OCI-LY3 (cell line): ENCODE measurements around the gene SLC1A5.

Experiments
- H2AFZ ChIP-seq: fragments of 200-600, 300-600 bp; shearing (Covaris generic); 2 replicates; pipeline ENCODE4 v1.6.0; 2014; ENCODE audit warnings: antibody characterized with exemption, low read depth, low read length
- H3K27ac ChIP-seq: fragments of 200-600, 300-600 bp; sonication (generic); 2 replicates; pipeline ENCODE4 v1.5.1; 2014; ENCODE audit warnings: mild to moderate bottlenecking, low read length, moderate library complexity, mixed read lengths
- H3K27me3 ChIP-seq: fragments of 200-600, 300-600 bp; sonication (generic); 2 replicates; pipeline ENCODE4 v1.6.1; 2014; ENCODE audit warnings: low read depth, low read length, mixed read lengths
- H3K36me3 ChIP-seq: fragments of 200-600, 300-600 bp; sonication (generic); replicated peaks from 2 replicates; pipeline ENCODE3; 2014; ENCODE audit warnings: low read depth, low read length, mixed read lengths
- H3K4me1 ChIP-seq: fragments of 300-600, 200-600 bp; sonication (generic); 2 replicates; pipeline ENCODE4 v1.6.1; 2014; ENCODE audit warnings: low read length, mixed read lengths
- H3K4me2 ChIP-seq: fragments of 200-600, 300-600 bp; sonication (generic); 2 replicates; pipeline ENCODE4 v1.6.1; 2014; ENCODE audit warnings: low read length, mixed read lengths
- H3K4me3 ChIP-seq: fragments of 300-600, 200-600 bp; sonication (generic); 2 replicates; pipeline ENCODE4 v1.5.1; 2014; ENCODE audit warnings: antibody characterized with exemption, mild to moderate bottlenecking, low read length, moderate library complexity
- H3K79me2 ChIP-seq: fragments of 300-600, 200-600 bp; shearing (Covaris generic); 2 replicates; pipeline ENCODE4 v1.6.1; 2014; ENCODE audit warnings: mild to moderate bottlenecking, low read length, mixed read lengths
- H3K9ac ChIP-seq: fragments of 300-600, 200-600 bp; shearing (Covaris generic); 2 replicates; pipeline ENCODE4 v1.6.0; 2014; ENCODE audit warnings: mild to moderate bottlenecking, low read length, moderate library complexity
- H3K9me3 ChIP-seq: fragments of 200-600, 300-600 bp; shearing (Covaris generic); 2 replicates; pipeline ENCODE4 v1.6.1; 2014; ENCODE audit warnings: low read length, mixed read lengths; ENCODE audit not compliant: insufficient read depth
- H4K20me1 ChIP-seq: fragments of 200-600, 300-600 bp; sonication (generic); 2 replicates; pipeline ENCODE4 v1.6.1; 2016; ENCODE audit warnings: low read length, mixed read lengths; ENCODE audit not compliant: insufficient read depth
- CTCF ChIP-seq: fragments of 200-600, 300-600 bp; sonication (generic); IDR thresholded peaks from 2 replicates; pipeline ENCODE4 v1.5.1; 2014; ENCODE audit warnings: antibody characterized with exemption, low read length, low read depth
- EZH2phosphoT487 ChIP-seq: fragments of 200-600 bp; shearing (Covaris generic); IDR thresholded peaks from 2 replicates; pipeline ENCODE4 v1.6.1; 2018; ENCODE audit warnings: antibody characterized with exemption, mixed run types, low read depth

The SLC1A5 gene

GRCh38 chr19:46739290-46739771 lies 49.1 kb downstream of the SLC1A5 start:
- H4K20me1 ChIP-seq = peaks cover 72% of the 10 kb centered on the region
- H3K27me3 ChIP-seq = no peaks in the 10 kb centered on the region
- TF ChIP-seq CTCF = no peak
- no peak for TF ChIP-seq EZH2phosphoT487
- no peak overlapping the region for H3K27ac ChIP-seq
- no peak overlapping the region for H3K4me2 ChIP-seq
- H3K36me3 ChIP-seq = peaks cover 39% of the 10 kb centered on the region
- no peak overlapping the region for H3K4me3 ChIP-seq
- H3K4me1 ChIP-seq = peaks cover 5% of the 10 kb centered on the region
- H3K79me2 ChIP-seq = peaks cover 81% of the 10 kb centered on the region
- H2AFZ ChIP-seq = no peak overlapping the region
- H3K9ac ChIP-seq = no peak overlapping the region
- H3K9me3 ChIP-seq = no peaks in the 10 kb centered on the region

- no peak overlapping the region for H3K9ac ChIP-seq
Observed at GRCh38 chr19:46737761-46738171, 50.6 kb downstream of the SLC1A5 start.

GRCh38 chr19:46737298-46737654 lies 51.1 kb downstream of the SLC1A5 start:
- no peak overlapping the region for H3K4me2 ChIP-seq
- no peak overlapping the region for H3K9ac ChIP-seq
- H3K36me3 ChIP-seq = peaks cover 56% of the 10 kb centered on the region
- H2AFZ ChIP-seq = no peak overlapping the region
- no peak overlapping the region for H3K27ac ChIP-seq
- no peaks in the 10 kb centered on the region for H3K27me3 ChIP-seq
- no peak for TF ChIP-seq CTCF
- no peak for TF ChIP-seq EZH2phosphoT487
- peaks cover 69% of the 10 kb centered on the region for H4K20me1 ChIP-seq
- H3K9me3 ChIP-seq = no peaks in the 10 kb centered on the region
- H3K79me2 ChIP-seq = peaks cover 81% of the 10 kb centered on the region
- no peaks in the 10 kb centered on the region for H3K4me1 ChIP-seq
- no peak overlapping the region for H3K4me3 ChIP-seq

More at GRCh38 chr19:46737761-46738171, 50.6 kb downstream of the SLC1A5 start:
- TF ChIP-seq EZH2phosphoT487 = no peak
- TF ChIP-seq CTCF = no peak
- H4K20me1 ChIP-seq = peaks cover 73% of the 10 kb centered on the region
- H3K4me1 ChIP-seq = no peaks in the 10 kb centered on the region
- H3K36me3 ChIP-seq = peaks cover 53% of the 10 kb centered on the region
- no peaks in the 10 kb centered on the region for H3K27me3 ChIP-seq
- H3K79me2 ChIP-seq = peaks cover 81% of the 10 kb centered on the region
- H3K9me3 ChIP-seq = no peaks in the 10 kb centered on the region
- H3K27ac ChIP-seq = no peak overlapping the region
- H3K4me2 ChIP-seq = no peak overlapping the region
- H3K4me3 ChIP-seq = no peak overlapping the region
- H2AFZ ChIP-seq = no peak overlapping the region

- peaks cover 68% of the 10 kb centered on the region for H4K20me1 ChIP-seq
Observed at GRCh38 chr19:46736531-46737297, 51.7 kb downstream of the SLC1A5 start.

More at GRCh38 chr19:46736531-46737297, 51.7 kb downstream of the SLC1A5 start:
- H3K9me3 ChIP-seq = no peaks in the 10 kb centered on the region
- no peaks in the 10 kb centered on the region for H3K27me3 ChIP-seq
- no peaks in the 10 kb centered on the region for H3K4me1 ChIP-seq
- H3K9ac ChIP-seq = no peak overlapping the region
- no peak for TF ChIP-seq CTCF
- H3K36me3 ChIP-seq = peaks cover 60% of the 10 kb centered on the region
- H3K4me3 ChIP-seq = no peak overlapping the region
- no peak overlapping the region for H3K4me2 ChIP-seq
- peaks cover 81% of the 10 kb centered on the region for H3K79me2 ChIP-seq
- no peak overlapping the region for H3K27ac ChIP-seq
- H2AFZ ChIP-seq = no peak overlapping the region
